IMR-90 (cell line): ENCODE measurements around the gene NUP50. TPM values are rescaled to one million over a fixed set of nuclear protein-coding genes. Genes with fewer than 3 reads are reported as not detected.
A peak's percentile ranks its signal among the peaks of the same experiment; 100 is the strongest.

ENCODE experiments used
- ATAC-seq: fragments of 200-7000 bp; cut with Tn5 transposase; 2 replicates; pipeline ENCODE4 v1.9.1; 2020; ENCODE audit warnings: low read depth, mild to moderate bottlenecking, moderate library complexity
- BruUV-seq: library from RNA; stranded (reverse); fragments of 400-500 nt; replicated peaks from 2 replicates; lab custom pipeline; 2021; lab: Mats Ljungman, UMichigan
- CTCF ChIA-PET: fragments of 300-600 bp; formaldehyde crosslinking; extraction: SDS; loops from one replicate; lab custom pipeline; 2021; ENCODE audit warnings: antibody characterized with exemption; lab: Yijun Ruan, JAX
- POLR2A ChIA-PET: fragments of 300-600 bp; sonication (Branson Sonifier 250); formaldehyde crosslinking; loops from one replicate; lab custom pipeline; 2022; ENCODE audit warnings: antibody characterized with exemption; ENCODE audit not compliant: unreplicated experiment; lab: Charles Lee
- DNase-seq: peaks from one replicate; pipeline ENCODE4 v3.0.0; 2013
- H2AFZ ChIP-seq: replicated peaks from 2 replicates; pipeline ENCODE3; 2013; ENCODE audit warnings: low read length, mild to moderate bottlenecking; ENCODE audit not compliant: poor library complexity
- H2AK5ac ChIP-seq: 2 replicates; pipeline ENCODE4 v1.6.1; 2013; ENCODE audit warnings: low read depth, low read length, inconsistent platforms
- H2AK9ac ChIP-seq: replicated peaks from 2 replicates; pipeline ENCODE3; 2013; ENCODE audit warnings: mild to moderate bottlenecking, low read depth, low read length, moderate library complexity; ENCODE audit not compliant: poor library complexity
- H2BK120ac ChIP-seq: 2 replicates; pipeline ENCODE4 v1.6.1; 2013; ENCODE audit warnings: low read depth, low read length, inconsistent platforms
- H2BK15ac ChIP-seq: 3 replicates; pipeline ENCODE4 v1.6.1; 2013; ENCODE audit warnings: low read depth, low read length, inconsistent platforms
- H2BK20ac ChIP-seq: 2 replicates; pipeline ENCODE4 v1.6.1; 2013; ENCODE audit warnings: low read depth, mild to moderate bottlenecking, inconsistent platforms, low read length, moderate library complexity
- H2BK5ac ChIP-seq: 2 replicates; pipeline ENCODE4 v1.6.1; 2013; ENCODE audit warnings: mild to moderate bottlenecking, low read depth, low read length, inconsistent platforms; ENCODE audit not compliant: poor library complexity, severe bottlenecking
- H3K14ac ChIP-seq: replicated peaks from 2 replicates; pipeline ENCODE4 v1.6.1; 2013; ENCODE audit warnings: low read depth, low read length, inconsistent platforms
- H3K18ac ChIP-seq: 2 replicates; pipeline ENCODE4 v1.6.1; 2013; ENCODE audit warnings: low read depth, low read length, control low read depth
- H3K23ac ChIP-seq: 2 replicates; pipeline ENCODE4 v1.6.1; 2013; ENCODE audit warnings: low read depth, low read length, inconsistent platforms
- H3K27ac ChIP-seq: 2 replicates; pipeline ENCODE4 v1.5.1; 2013; ENCODE audit warnings: mild to moderate bottlenecking, control low read depth, low read length; ENCODE audit not compliant: insufficient read depth
- H3K27me3 ChIP-seq: 2 replicates; pipeline ENCODE4 v1.6.1; 2013; ENCODE audit warnings: low read length; ENCODE audit not compliant: control insufficient read depth, insufficient read depth
- H3K36me3 ChIP-seq: 2 replicates; pipeline ENCODE4 v1.6.1; 2013; ENCODE audit warnings: low read length, mixed read lengths; ENCODE audit not compliant: control insufficient read depth, insufficient read depth
- H3K4ac ChIP-seq: 2 replicates; pipeline ENCODE4 v1.6.1; 2013; ENCODE audit warnings: low read depth, low read length, inconsistent platforms
- H3K4me1 ChIP-seq: 2 replicates; pipeline ENCODE4 v1.6.1; 2013; ENCODE audit warnings: low read length, mixed read lengths; ENCODE audit not compliant: control insufficient read depth, insufficient read depth
- H3K4me2 ChIP-seq: 2 replicates; pipeline ENCODE4 v1.6.1; 2013; ENCODE audit warnings: low read depth, mild to moderate bottlenecking, control low read depth, low read length, moderate library complexity
- H3K4me3 ChIP-seq: 2 replicates; pipeline ENCODE4 v1.5.1; 2013; ENCODE audit warnings: low read depth, mild to moderate bottlenecking, control low read depth, low read length, moderate library complexity; ENCODE audit not compliant: insufficient read depth
- H3K56ac ChIP-seq: 2 replicates; pipeline ENCODE4 v1.6.1; 2013; ENCODE audit warnings: low read length, inconsistent platforms; ENCODE audit not compliant: insufficient read depth; ENCODE audit errors: extremely low read depth
- H3K79me1 ChIP-seq, 2 experiments: 2 replicates each; pipeline ENCODE4 v1.6.1; 2013; ENCODE audit warnings: low read length in 2 of 2, inconsistent platforms in 1 of 2, low read depth in 1 of 2
- H3K9ac ChIP-seq: 2 replicates; pipeline ENCODE4 v1.6.1; 2013; ENCODE audit warnings: low read depth, low read length, control low read depth
- H3K9me1 ChIP-seq: 2 replicates; pipeline ENCODE4 v1.6.1; 2013; ENCODE audit warnings: low read length, inconsistent platforms; ENCODE audit not compliant: insufficient read depth
- H3K9me3 ChIP-seq: 2 replicates; pipeline ENCODE4 v1.6.1; 2013; ENCODE audit warnings: low read length; ENCODE audit not compliant: control insufficient read depth, insufficient read depth
- H4K20me1 ChIP-seq: 2 replicates; pipeline ENCODE4 v1.6.1; 2013; ENCODE audit warnings: low read length, inconsistent platforms; ENCODE audit not compliant: insufficient read depth
- H4K5ac ChIP-seq: 2 replicates; pipeline ENCODE4 v1.6.1; 2013; ENCODE audit warnings: mild to moderate bottlenecking, low read depth, low read length, control low read depth
- H4K8ac ChIP-seq, 2 experiments: 2 replicates each; pipeline ENCODE4 v1.6.1; 2013; ENCODE audit warnings: low read depth in 2 of 2, low read length in 2 of 2, control low read depth in 1 of 2, inconsistent platforms in 1 of 2
- H4K91ac ChIP-seq: 2 replicates; pipeline ENCODE4 v1.6.1; 2013; ENCODE audit warnings: low read depth, low read length, inconsistent platforms; ENCODE audit not compliant: insufficient read depth
- CEBPB ChIP-seq: IDR thresholded peaks from 2 replicates; pipeline ENCODE4 v1.6.1; 2012; ENCODE audit warnings: low read depth, low read length, improper control_type of control experiment
- CHD1 ChIP-seq: IDR thresholded peaks from 2 replicates; pipeline ENCODE4 v1.6.1; 2012; ENCODE audit warnings: low read depth, low read length, improper control_type of control experiment
- ELK1 ChIP-seq: fragments of 150-350 bp; IDR thresholded peaks from 2 replicates; pipeline ENCODE4 v1.6.1; 2016; ENCODE audit warnings: low read depth, mild to moderate bottlenecking, low read length, moderate library complexity, borderline replicate concordance
- MAFK ChIP-seq: IDR thresholded peaks from 2 replicates; pipeline ENCODE4 v1.6.1; 2012; ENCODE audit warnings: low read depth, low read length, improper control_type of control experiment
- MXI1 ChIP-seq: IDR thresholded peaks from 2 replicates; pipeline ENCODE4 v1.6.1; 2012; ENCODE audit warnings: low read depth, mild to moderate bottlenecking, low read length, moderate library complexity, borderline replicate concordance
- POLR2A ChIP-seq: IDR thresholded peaks from 2 replicates; pipeline ENCODE4 v1.6.1; 2012; ENCODE audit warnings: mild to moderate bottlenecking, low read depth, low read length
- RCOR1 ChIP-seq: IDR thresholded peaks from 2 replicates; pipeline ENCODE4 v1.6.1; 2012; ENCODE audit warnings: mild to moderate bottlenecking, low read length, improper control_type of control experiment; ENCODE audit not compliant: insufficient replicate concordance
- SMC3 ChIP-seq: fragments of 150-350 bp; IDR thresholded peaks from 2 replicates; pipeline ENCODE4 v1.6.1; 2016; ENCODE audit warnings: low read depth, mild to moderate bottlenecking, antibody characterized with exemption, low read length, moderate library complexity
- WGBS, 2 experiments: methylation state at CpG; one replicate each; pipeline versions ENCODE4 v1.1.5 to v1.1.7; 2013; ENCODE audit warnings: missing lambda C conversion rate in 2 of 2; ENCODE audit not compliant: insufficient read length in 1 of 2; ENCODE audit errors: extremely low coverage in 2 of 2; 5-methylcytosine and 5-hydroxymethylcytosine counted together
- dilution Hi-C: fragments of 300-500 bp; cut with HindIII; formaldehyde crosslinking; loops from one replicate; pipeline ENCODE4 v1.14.3; 2018; ENCODE audit warnings: low sequenced_read_pairs; ENCODE audit not compliant: unreplicated experiment
- in situ Hi-C: fragments of 300-500 bp; cut with MboI; formaldehyde crosslinking; loops from 3 replicates; pipeline ENCODE4 v1.14.3; 2019; ENCODE audit warnings: low sequenced_read_pairs, inconsistent platforms, mixed read lengths
- intact Hi-C: fragments of 100-400 bp; cut with micrococcal nuclease; formaldehyde crosslinking; loops from 2 replicates; pipeline ENCODE4 v1.10.0; 2022
- polyA plus RNA-seq, 3 experiments: library from polyadenylated mRNA; depleted of rRNA; stranded (reverse); fragments of >200 nt; gene quantifications; 2 replicates each; pipeline ENCODE4 v1.2.3, GENCODE V29; 2012; ENCODE audit warnings: low replicate concordance in 1 of 3
- total RNA-seq: library from RNA; depleted of rRNA; stranded (reverse); fragments of >200 nt; gene quantifications from 2 replicates; pipeline ENCODE4 v1.2.3, GENCODE V29; 2012

The NUP50 gene
- total and polyA plus RNA-seq, 2 of the 4 experiments (the other 2 are of a cell fraction) = 12.8 to 65.4 TPM

- Histone ChIP-seq H4K5ac (no peak overlapping the region), H2AFZ (no peak overlapping the region), H3K9me3 (no peaks in the 10 kb centered on the region), H2BK5ac (no peak overlapping the region), H2AK9ac (no peak overlapping the region), H3K56ac (no peak overlapping the region), H2BK15ac (no peak overlapping the region), H3K23ac (no peak overlapping the region), H3K36me3 (peaks cover 39% of the 10 kb centered on the region), H4K8ac (no peak overlapping the region), H3K18ac (no peak overlapping the region), H3K4me3 (no peak overlapping the region), H2AK5ac (peak overlapping the region; percentile 81), H3K27me3 (no peaks in the 10 kb centered on the region), H4K91ac (no peak overlapping the region; the same call in 1 of the 2 replicates), H3K79me1 (peaks cover 0 to 38% of the 10 kb centered on the region in 2 experiments; a peak in 3 of 4 replicates), H3K4ac (no peak overlapping the region; the same call in 1 of the 2 replicates), H2BK120ac (0 out of 2 replicates have a peak overlapping the region, but pooled peaks have one; percentile 21), H3K4me2 (no peak overlapping the region), H4K20me1 (peaks cover 37% of the 10 kb centered on the region), H3K4me1 (peaks cover 30% of the 10 kb centered on the region), H3K14ac (no peak overlapping the region), H3K27ac (no peak overlapping the region), H3K9me1 (peaks cover 26% of the 10 kb centered on the region), H2BK20ac (no peak overlapping the region), H3K9ac (no peak overlapping the region)
- ChIA-PET POLR2A (no interaction called here), CTCF (no interaction called here)
- dilution Hi-C loops (no loop called here), in situ Hi-C loops (no loop called here), intact Hi-C loops (loop anchor here (5.0 kb wide), 1 partner anchor 102 kb away; no protein-coding TSS in a partner anchor)
- ATAC-seq (no peak), DNase-seq (no peak)
- BruUV-seq = no TSS peak
- 97% methylated on average over 6 of the region's 13 CpGs; no CpG with 5 or more reads in 1 of the 2 experiments for WGBS, 2 experiments
- no peak for TF ChIP-seq MAFK
- TF ChIP-seq RCOR1 = no peak
- no peak for TF ChIP-seq SMC3
- no peak for TF ChIP-seq POLR2A
- no peak for TF ChIP-seq ELK1
- no peak for TF ChIP-seq CEBPB
- TF ChIP-seq MXI1 = no peak
- no peak for TF ChIP-seq CHD1
Observed at GRCh38 chr22:45204241-45204640, 40.5 kb downstream of the NUP50 start.
